ENCODE data around the gene AQP6.
A peak's percentile ranks its signal among the peaks of the same experiment; 100 is the strongest.

The AQP6 gene

GRCh38 chr12:49974677-49975317, 2.0 kb downstream of the AQP6 start:
- H3K4me1 ChIP-seq (ENCODE audit: control extremely low read depth in 1 of 4, control insufficient read depth in 4 of 4, insufficient read depth in 4 of 4, low read length in 3 of 4), result peaks cover 0 to 16% (median 6%) of the 10 kb centered on the region in 4 experiments
- WGBS (ENCODE audit: insufficient coverage), result 80% methylated on average over 7 of the region's 8 CpGs
- DNase-seq, result no peak
- no peaks in the 10 kb centered on the region for H3K36me3 ChIP-seq (ENCODE audit: control insufficient read depth in 4 of 4, insufficient read depth in 4 of 4, low read length in 3 of 4)
- ChIA-PET POLR2A (no interaction called here), CTCF (interaction anchor here (0.6 to 2.7 kb wide), 4 partner anchors 7 to 11 kb away, joined by 3 to 12 read pairs (median 3); no protein-coding TSS in a partner anchor)
- H3K27ac ChIP-seq (ENCODE audit: insufficient read depth in 1 of 2, low read depth in 1 of 2, low read length in 2 of 2, poor library complexity in 1 of 2, severe bottlenecking in 2 of 2), result no peak overlapping the region
- H3K27me3 ChIP-seq (replicated peaks in 2 of 5; ENCODE audit: control insufficient read depth in 4 of 5, insufficient read depth in 5 of 5, low read length in 4 of 5), result no peaks in the 10 kb centered on the region
- peak overlapping the region in 1 of 7 experiments; percentile 1 for H3K4me3 ChIP-seq (ENCODE audit: control insufficient read depth in 1 of 7, extremely low read depth in 1 of 7, insufficient read depth in 4 of 7, low read depth in 2 of 7, low read length in 6 of 7)
- no peaks in the 10 kb centered on the region for H3K9me3 ChIP-seq (ENCODE audit: control extremely low read depth in 1 of 5, control insufficient read depth in 4 of 5, insufficient read depth in 2 of 5, low read depth in 1 of 5, low read length in 4 of 5)

- POLR2A ChIA-PET, result no interaction called here
- H3K27me3 ChIP-seq (replicated peaks in 2 of 5; ENCODE audit: control insufficient read depth in 4 of 5, insufficient read depth in 5 of 5, low read length in 4 of 5), result no peaks in the 10 kb centered on the region
- H3K4me1 ChIP-seq (ENCODE audit: control extremely low read depth in 1 of 4, control insufficient read depth in 4 of 4, insufficient read depth in 4 of 4, low read length in 3 of 4), result peaks cover 0 to 12% (median 2%) of the 10 kb centered on the region in 4 experiments
- peak overlapping the region in 1 of 7 experiments; percentile 1 for H3K4me3 ChIP-seq (ENCODE audit: control insufficient read depth in 1 of 7, extremely low read depth in 1 of 7, insufficient read depth in 4 of 7, low read depth in 2 of 7, low read length in 6 of 7)
- H3K27ac ChIP-seq (ENCODE audit: insufficient read depth in 1 of 2, low read depth in 1 of 2, low read length in 2 of 2, poor library complexity in 1 of 2, severe bottlenecking in 2 of 2), result no peak overlapping the region
- no peak for DNase-seq
- no peaks in the 10 kb centered on the region for H3K36me3 ChIP-seq (ENCODE audit: control insufficient read depth in 4 of 4, insufficient read depth in 4 of 4, low read length in 3 of 4)
- CTCF ChIA-PET, result interaction anchor here (0.6 to 2.7 kb wide), 5 partner anchors 8 to 81 kb away, joined by 3 to 12 read pairs (median 4); no protein-coding TSS in a partner anchor
- H3K9me3 ChIP-seq (ENCODE audit: control extremely low read depth in 1 of 5, control insufficient read depth in 4 of 5, insufficient read depth in 2 of 5, low read depth in 1 of 5, low read length in 4 of 5), result no peaks in the 10 kb centered on the region
- 88% methylated on average over 15 of the region's 17 CpGs for WGBS (ENCODE audit: insufficient coverage)
These were observed 2.6 kb downstream of the AQP6 start for GRCh38 chr12:49975318-49975761.

GRCh38 chr12:49976557-49976956, 3.8 kb downstream of the AQP6 start:
- Histone ChIP-seq H3K9me3 (ENCODE audit: control extremely low read depth in 1 of 5, control insufficient read depth in 4 of 5, insufficient read depth in 2 of 5, low read depth in 1 of 5, low read length in 4 of 5) (no peaks in the 10 kb centered on the region), H3K36me3 (ENCODE audit: control insufficient read depth in 4 of 4, insufficient read depth in 4 of 4, low read length in 3 of 4) (no peaks in the 10 kb centered on the region), H3K4me3 (ENCODE audit: control insufficient read depth in 1 of 7, extremely low read depth in 1 of 7, insufficient read depth in 4 of 7, low read depth in 2 of 7, low read length in 6 of 7) (no peak overlapping the region), H3K27me3 (replicated peaks in 2 of 5; ENCODE audit: control insufficient read depth in 4 of 5, insufficient read depth in 5 of 5, low read length in 4 of 5) (no peaks in the 10 kb centered on the region), H3K4me1 (ENCODE audit: control extremely low read depth in 1 of 4, control insufficient read depth in 4 of 4, insufficient read depth in 4 of 4, low read length in 3 of 4) (peaks cover 0 to 12% (median 2%) of the 10 kb centered on the region in 4 experiments), H3K27ac (ENCODE audit: insufficient read depth in 1 of 2, low read depth in 1 of 2, low read length in 2 of 2, poor library complexity in 1 of 2, severe bottlenecking in 2 of 2) (no peak overlapping the region)
- ChIA-PET CTCF (interaction anchor here (1.7 to 2.7 kb wide), 2 partner anchors 9 to 31 kb away, joined by 5 to 12 read pairs; no protein-coding TSS in a partner anchor), POLR2A (interaction anchor here (0.6 kb wide), 1 partner anchor 280 kb away, joined by 3 read pairs; no protein-coding TSS in a partner anchor)
- DNase-seq, result no peak
- 78% methylated on average over 1 of the region's 2 CpGs for WGBS (ENCODE audit: insufficient coverage)

GRCh38 chr12:49978125-49978524, 5.4 kb downstream of the AQP6 start:
- no peak overlapping the region for H3K4me3 ChIP-seq (ENCODE audit: control insufficient read depth in 1 of 7, extremely low read depth in 1 of 7, insufficient read depth in 4 of 7, low read depth in 2 of 7, low read length in 6 of 7)
- ChIA-PET CTCF (interaction anchor here (0.7 to 9.6 kb wide), 8 partner anchors 10 to 92 kb away, joined by 3 to 139 read pairs (median 4); partner anchors contain the start of gene AQP6), POLR2A (no interaction called here)
- H3K27ac ChIP-seq (ENCODE audit: insufficient read depth in 1 of 2, low read depth in 1 of 2, low read length in 2 of 2, poor library complexity in 1 of 2, severe bottlenecking in 2 of 2), result no peak overlapping the region
- DNase-seq, result no peak
- H3K9me3 ChIP-seq (ENCODE audit: control extremely low read depth in 1 of 5, control insufficient read depth in 4 of 5, insufficient read depth in 2 of 5, low read depth in 1 of 5, low read length in 4 of 5), result no peaks in the 10 kb centered on the region
- H3K36me3 ChIP-seq (ENCODE audit: control insufficient read depth in 4 of 4, insufficient read depth in 4 of 4, low read length in 3 of 4), result no peaks in the 10 kb centered on the region
- peaks cover 0 to 25% (median 13%) of the 10 kb centered on the region in 4 experiments for H3K4me1 ChIP-seq (ENCODE audit: control extremely low read depth in 1 of 4, control insufficient read depth in 4 of 4, insufficient read depth in 4 of 4, low read length in 3 of 4)
- H3K27me3 ChIP-seq (replicated peaks in 2 of 5; ENCODE audit: control insufficient read depth in 4 of 5, insufficient read depth in 5 of 5, low read length in 4 of 5), result no peaks in the 10 kb centered on the region
- WGBS (ENCODE audit: insufficient coverage), result 79% methylated on average over 2 of the region's 4 CpGs

- DNase-seq, result no peak
These were observed 6.4 kb downstream of the AQP6 start for GRCh38 chr12:49979016-49979586.

GRCh38 chr12:49979791-49980190, 7.0 kb downstream of the AQP6 start:
- Histone ChIP-seq H3K9me3 (ENCODE audit: control extremely low read depth in 1 of 5, control insufficient read depth in 4 of 5, insufficient read depth in 2 of 5, low read depth in 1 of 5, low read length in 4 of 5) (no peaks in the 10 kb centered on the region), H3K27ac (ENCODE audit: insufficient read depth in 1 of 2, low read depth in 1 of 2, low read length in 2 of 2, poor library complexity in 1 of 2, severe bottlenecking in 2 of 2) (no peak overlapping the region), H3K36me3 (ENCODE audit: control insufficient read depth in 4 of 4, insufficient read depth in 4 of 4, low read length in 3 of 4) (no peaks in the 10 kb centered on the region), H3K27me3 (replicated peaks in 2 of 5; ENCODE audit: control insufficient read depth in 4 of 5, insufficient read depth in 5 of 5, low read length in 4 of 5) (no peaks in the 10 kb centered on the region), H3K4me1 (ENCODE audit: control extremely low read depth in 1 of 4, control insufficient read depth in 4 of 4, insufficient read depth in 4 of 4, low read length in 3 of 4) (peaks cover 0 to 29% (median 25%) of the 10 kb centered on the region in 4 experiments), H3K4me3 (ENCODE audit: control insufficient read depth in 1 of 7, extremely low read depth in 1 of 7, insufficient read depth in 4 of 7, low read depth in 2 of 7, low read length in 6 of 7) (no peak overlapping the region)
- DNase-seq, result no peak
- WGBS (ENCODE audit: insufficient coverage), result 70% methylated on average over 2 of the region's 3 CpGs
- ChIA-PET POLR2A (interaction anchor here (0.6 to 1.5 kb wide), 3 partner anchors 13 to 67 kb away, joined by 3 to 4 read pairs (median 3); no protein-coding TSS in a partner anchor), CTCF (interaction anchor here (0.6 to 9.6 kb wide), 5 partner anchors 12 to 91 kb away, joined by 3 to 139 read pairs (median 7); partner anchors contain the start of gene AQP6)

More at GRCh38 chr12:49979016-49979586, 6.4 kb downstream of the AQP6 start:
- Histone ChIP-seq H3K4me1 (ENCODE audit: control extremely low read depth in 1 of 4, control insufficient read depth in 4 of 4, insufficient read depth in 4 of 4, low read length in 3 of 4) (peaks cover 0 to 31% (median 20%) of the 10 kb centered on the region in 4 experiments), H3K27ac (ENCODE audit: insufficient read depth in 1 of 2, low read depth in 1 of 2, low read length in 2 of 2, poor library complexity in 1 of 2, severe bottlenecking in 2 of 2) (no peak overlapping the region), H3K36me3 (ENCODE audit: control insufficient read depth in 4 of 4, insufficient read depth in 4 of 4, low read length in 3 of 4) (no peaks in the 10 kb centered on the region), H3K4me3 (ENCODE audit: control insufficient read depth in 1 of 7, extremely low read depth in 1 of 7, insufficient read depth in 4 of 7, low read depth in 2 of 7, low read length in 6 of 7) (no peak overlapping the region), H3K27me3 (replicated peaks in 2 of 5; ENCODE audit: control insufficient read depth in 4 of 5, insufficient read depth in 5 of 5, low read length in 4 of 5) (no peaks in the 10 kb centered on the region), H3K9me3 (ENCODE audit: control extremely low read depth in 1 of 5, control insufficient read depth in 4 of 5, insufficient read depth in 2 of 5, low read depth in 1 of 5, low read length in 4 of 5) (no peaks in the 10 kb centered on the region)
- POLR2A ChIA-PET, result interaction anchor here (1.5 kb wide), 1 partner anchor 12 kb away, joined by 4 read pairs; no protein-coding TSS in a partner anchor
- WGBS (ENCODE audit: insufficient coverage), result 97% methylated on average over 4 of the region's 10 CpGs
- CTCF ChIA-PET, result interaction anchor here (1.1 to 9.6 kb wide), 5 partner anchors 11 to 92 kb away, joined by 3 to 139 read pairs (median 5); partner anchors contain the start of gene AQP6
